ENCODE data around the gene SNURF.

DNA sequence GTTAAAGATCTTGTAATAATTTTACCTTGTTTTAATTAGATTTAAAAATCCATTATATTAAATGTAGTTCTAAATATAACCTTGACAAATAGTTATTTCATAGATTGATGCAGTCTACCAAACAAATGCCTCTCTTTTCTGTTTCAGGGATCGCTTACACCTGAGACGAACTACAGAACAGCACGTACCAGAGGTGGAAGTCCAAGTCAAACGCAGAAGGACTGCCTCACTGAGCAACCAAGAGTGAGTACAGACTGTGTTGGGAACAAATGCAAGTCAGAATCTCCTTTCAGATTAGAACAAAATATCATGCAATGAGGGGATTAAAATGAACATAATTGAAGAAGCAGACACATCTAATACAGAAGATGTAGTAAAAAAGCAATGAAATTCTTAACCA is 7.2 kb downstream of the SNURF start:
- TF ChIP-seq, protein P1, sequence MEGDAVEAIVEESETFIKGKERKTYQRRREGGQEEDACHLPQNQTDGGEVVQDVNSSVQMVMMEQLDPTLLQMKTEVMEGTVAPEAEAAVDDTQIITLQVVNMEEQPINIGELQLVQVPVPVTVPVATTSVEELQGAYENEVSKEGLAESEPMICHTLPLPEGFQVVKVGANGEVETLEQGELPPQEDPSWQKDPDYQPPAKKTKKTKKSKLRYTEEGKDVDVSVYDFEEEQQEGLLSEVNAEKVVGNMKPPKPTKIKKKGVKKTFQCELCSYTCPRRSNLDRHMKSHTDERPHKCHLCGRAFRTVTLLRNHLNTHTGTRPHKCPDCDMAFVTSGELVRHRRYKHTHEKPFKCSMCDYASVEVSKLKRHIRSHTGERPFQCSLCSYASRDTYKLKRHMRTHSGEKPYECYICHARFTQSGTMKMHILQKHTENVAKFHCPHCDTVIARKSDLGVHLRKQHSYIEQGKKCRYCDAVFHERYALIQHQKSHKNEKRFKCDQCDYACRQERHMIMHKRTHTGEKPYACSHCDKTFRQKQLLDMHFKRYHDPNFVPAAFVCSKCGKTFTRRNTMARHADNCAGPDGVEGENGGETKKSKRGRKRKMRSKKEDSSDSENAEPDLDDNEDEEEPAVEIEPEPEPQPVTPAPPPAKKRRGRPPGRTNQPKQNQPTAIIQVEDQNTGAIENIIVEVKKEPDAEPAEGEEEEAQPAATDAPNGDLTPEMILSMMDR (IDR thresholded peaks at IDR 0.05) = no peak
- no peak for TF ChIP-seq POLR2A (IDR thresholded peaks at IDR 0.05)

Measured in lower leg skin (tissue), 3 donors.